ENCODE results near the gene ADRM1.

- TF ChIP-seq CTCF (IDR thresholded peaks at IDR 0.05; ENCODE audit: insufficient read depth, low read depth, low read length), result no peak
- no peak for TF ChIP-seq EZH2 (IDR thresholded peaks at IDR 0.05; ENCODE audit: insufficient read depth, low read length)
Measured at GRCh38 chr20:62284448-62284847, 18.3 kb upstream of the ADRM1 start.

All from astrocyte (in vitro differentiated cells and primary cell).